ENCODE data around the gene DICER1.

DICER1 gene

DNA sequence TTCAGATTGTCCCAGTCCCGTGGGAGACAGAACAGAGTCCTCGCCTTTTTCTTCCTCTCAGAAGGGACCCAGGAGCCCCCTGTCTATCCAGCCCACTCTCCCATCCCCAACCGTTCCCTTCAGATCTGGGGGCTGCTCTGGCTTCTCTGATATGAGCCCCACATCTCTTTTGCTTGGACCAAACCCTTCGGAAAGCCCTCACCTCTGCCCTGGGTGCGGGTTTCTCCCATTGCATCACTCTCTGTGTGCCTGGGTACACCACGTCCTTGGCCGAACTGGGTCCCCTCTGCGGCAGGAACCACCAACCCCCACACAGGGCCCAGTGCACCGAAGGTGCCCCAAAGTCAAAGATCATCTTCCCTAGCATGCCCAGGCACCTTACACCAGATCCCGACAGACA lies 87.8 kb downstream of the DICER1 start:
- in situ Hi-C loops (cut with MboI; ENCODE audit: low pct_unique_long_range_greater_than_20kb, low sequenced_read_pairs) = no loop called here
- no peak for DNase-seq

DNA sequence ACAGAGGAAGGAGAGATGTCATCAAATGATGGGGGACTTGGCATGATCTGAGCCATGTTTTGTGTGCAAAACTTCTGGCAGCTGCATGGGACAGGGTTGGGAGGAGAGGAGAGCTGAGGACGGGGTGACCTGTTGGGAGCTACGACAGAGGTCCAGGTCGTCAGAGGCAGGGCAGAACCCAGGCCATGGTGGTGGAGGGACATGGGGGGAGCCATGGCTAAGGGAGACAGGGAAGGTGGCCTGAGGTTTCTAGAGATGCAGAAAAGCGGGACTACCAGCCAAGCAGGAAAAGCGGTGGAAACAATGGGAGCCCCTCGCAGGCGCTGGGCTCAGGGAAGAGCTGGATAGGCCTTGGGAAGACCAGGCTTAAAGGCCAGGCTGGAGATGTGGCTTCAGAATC lies 88.3 kb downstream of the DICER1 start:
- DNase-seq = no peak
- in situ Hi-C loops (cut with MboI; ENCODE audit: low pct_unique_long_range_greater_than_20kb, low sequenced_read_pairs) = no loop called here

DNA sequence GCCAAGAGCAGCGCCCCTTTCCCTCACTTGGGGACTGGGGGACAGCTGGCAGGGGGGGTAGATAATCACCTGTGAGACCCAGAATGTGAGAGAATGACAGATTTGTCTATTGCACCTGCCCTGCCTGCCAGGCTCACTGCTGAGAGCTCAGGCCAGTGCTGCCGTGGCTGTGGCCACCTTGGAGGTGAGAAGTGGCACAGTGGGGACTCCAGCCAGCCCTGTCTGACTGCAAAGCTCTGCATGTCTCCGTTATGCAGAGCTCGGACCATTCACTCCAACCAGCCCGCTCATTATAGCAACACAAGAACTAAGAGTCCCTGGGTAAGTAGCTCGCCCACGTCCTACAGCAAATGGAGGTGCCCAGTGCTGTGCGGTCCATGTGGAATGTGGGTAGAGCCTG lies 88.8 kb downstream of the DICER1 start:
- in situ Hi-C loops (cut with MboI; ENCODE audit: low pct_unique_long_range_greater_than_20kb, low sequenced_read_pairs) = no loop called here

DNA sequence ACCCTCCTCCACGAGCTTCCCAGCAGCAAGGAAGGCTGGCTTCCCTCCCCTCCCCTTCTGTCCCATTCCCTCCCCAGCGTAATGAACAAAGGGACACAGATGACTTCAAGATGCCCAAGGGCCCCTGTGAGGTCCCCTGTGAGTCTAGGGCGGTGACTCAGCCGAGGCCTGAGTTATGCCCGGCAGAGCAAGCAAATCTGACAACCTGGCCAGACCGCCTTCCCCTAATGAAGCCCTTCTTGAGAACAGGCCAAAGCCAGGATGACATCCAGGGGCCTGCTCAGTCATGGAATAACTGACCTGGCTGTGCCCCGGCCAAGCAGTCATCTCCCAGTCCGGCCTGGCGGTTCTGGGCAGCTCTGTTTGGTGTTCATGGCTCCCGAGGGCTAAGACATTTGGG lies 89.2 kb downstream of the DICER1 start:
- in situ Hi-C loops (cut with MboI; ENCODE audit: low pct_unique_long_range_greater_than_20kb, low sequenced_read_pairs) = no loop called here
- DNase-seq = no peak

More for the DNA sequence above, 88.8 kb downstream of the DICER1 start:
- DNase-seq = no peak

DNA sequence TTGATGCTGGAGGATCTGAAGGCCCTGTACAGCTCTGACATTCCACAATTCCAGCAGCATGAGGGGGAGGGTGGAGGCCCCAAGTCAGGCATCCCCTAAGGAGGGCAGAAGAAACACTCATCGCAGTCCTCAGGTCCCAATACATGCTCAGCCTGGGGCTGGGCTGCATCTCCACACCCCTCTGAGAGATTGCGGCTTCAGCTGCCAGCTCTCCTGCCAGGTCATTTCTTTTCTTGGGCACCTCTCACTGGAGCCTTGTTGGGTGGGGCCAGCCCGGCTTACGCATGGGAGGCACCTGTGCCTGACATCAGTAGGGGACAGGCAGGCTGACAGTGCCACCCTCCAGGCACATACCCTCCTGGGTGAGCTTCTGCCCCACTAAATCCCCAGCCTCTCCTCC lies 89.8 kb downstream of the DICER1 start:
- in situ Hi-C loops (cut with MboI; ENCODE audit: low pct_unique_long_range_greater_than_20kb, low sequenced_read_pairs) = no loop called here
- DNase-seq = no peak

DNA sequence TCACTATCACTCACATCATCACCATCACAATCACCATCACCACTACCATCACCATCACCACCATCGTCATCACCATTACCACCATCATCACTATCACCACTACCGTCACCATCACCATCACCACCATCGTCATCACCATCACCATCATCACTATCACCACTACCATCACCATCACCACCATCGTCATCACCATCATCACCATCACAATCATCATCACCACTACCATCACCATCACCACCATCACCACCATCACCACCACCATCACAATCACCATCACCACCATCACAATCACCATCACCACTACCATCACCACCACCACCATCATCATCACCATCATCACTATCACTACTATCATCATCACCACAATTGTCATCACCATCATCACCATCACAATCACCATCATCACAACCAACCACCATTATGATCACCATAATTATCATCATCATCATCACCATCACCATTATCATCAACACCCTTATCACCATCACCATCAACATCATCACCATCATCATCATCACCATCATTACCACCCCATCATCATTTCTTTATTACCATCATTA lies 90.8 kb downstream of the DICER1 start:
- no peak for DNase-seq
- in situ Hi-C loops (cut with MboI; ENCODE audit: low pct_unique_long_range_greater_than_20kb, low sequenced_read_pairs) = no loop called here

DNA sequence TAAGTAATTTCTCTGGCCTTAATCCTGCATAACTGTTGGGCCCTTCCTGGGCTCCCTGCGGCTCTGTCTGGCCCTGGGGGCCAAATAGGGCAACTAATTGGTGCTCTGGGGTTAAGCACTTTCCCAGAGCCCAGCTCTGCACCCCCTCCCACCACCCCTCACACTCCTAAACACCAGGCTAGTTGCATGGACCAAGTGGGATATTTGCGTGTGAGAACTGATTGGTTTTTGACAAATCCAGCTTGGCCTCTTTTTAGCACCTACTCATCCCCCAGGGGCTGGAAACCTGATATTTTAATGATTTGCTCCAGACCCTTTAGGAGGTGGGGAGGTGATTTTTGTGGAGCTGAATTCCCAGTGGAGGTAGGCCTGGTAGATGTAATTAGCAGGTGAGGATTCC lies 91.9 kb downstream of the DICER1 start:
- no peak for DNase-seq
- in situ Hi-C loops (cut with MboI; ENCODE audit: low pct_unique_long_range_greater_than_20kb, low sequenced_read_pairs) = no loop called here

DNA sequence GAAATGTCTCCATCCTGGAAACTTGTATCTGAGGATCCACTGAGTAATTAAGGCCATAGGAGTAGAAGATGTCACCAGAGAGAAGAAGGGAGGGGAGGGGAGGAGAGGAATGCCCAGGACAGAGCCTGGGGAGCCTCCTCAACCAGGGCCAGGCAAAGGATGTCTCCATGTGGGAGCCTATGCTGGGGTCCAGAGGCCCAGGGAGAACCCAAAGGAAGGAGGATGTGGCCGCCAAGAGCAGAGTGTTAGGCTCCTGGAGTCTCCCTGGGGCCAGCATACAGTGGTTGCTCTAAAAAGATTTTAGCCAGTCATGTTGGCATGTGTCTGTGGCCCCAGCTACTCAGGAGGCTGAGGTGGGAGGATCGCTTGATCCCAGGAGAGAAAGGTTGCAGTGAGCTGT lies 92.6 kb downstream of the DICER1 start:
- no peak for DNase-seq
- in situ Hi-C loops (cut with MboI; ENCODE audit: low pct_unique_long_range_greater_than_20kb, low sequenced_read_pairs) = no loop called here

DNA sequence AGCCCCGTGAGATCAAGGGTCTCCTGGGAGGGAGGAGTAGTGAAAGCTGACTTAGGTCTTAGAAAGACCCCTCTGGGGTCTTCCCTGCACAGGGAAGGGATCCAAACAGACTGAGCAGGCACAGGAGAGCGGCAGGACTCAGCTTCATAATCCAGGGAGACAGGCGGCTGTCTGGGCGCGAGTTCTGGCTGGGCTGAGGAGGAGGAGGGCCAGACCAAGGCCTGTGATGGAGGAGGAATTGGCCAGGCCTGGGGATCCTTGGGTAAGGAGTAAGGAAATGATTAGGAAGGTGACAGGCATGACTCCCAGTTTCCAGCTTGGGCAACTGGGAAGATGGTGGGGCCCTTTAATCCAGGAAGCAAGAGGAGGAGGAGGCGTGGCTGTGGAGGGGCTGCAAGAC lies 93.1 kb downstream of the DICER1 start:
- DNase-seq = no peak
- in situ Hi-C loops (cut with MboI; ENCODE audit: low pct_unique_long_range_greater_than_20kb, low sequenced_read_pairs) = no loop called here

DNA sequence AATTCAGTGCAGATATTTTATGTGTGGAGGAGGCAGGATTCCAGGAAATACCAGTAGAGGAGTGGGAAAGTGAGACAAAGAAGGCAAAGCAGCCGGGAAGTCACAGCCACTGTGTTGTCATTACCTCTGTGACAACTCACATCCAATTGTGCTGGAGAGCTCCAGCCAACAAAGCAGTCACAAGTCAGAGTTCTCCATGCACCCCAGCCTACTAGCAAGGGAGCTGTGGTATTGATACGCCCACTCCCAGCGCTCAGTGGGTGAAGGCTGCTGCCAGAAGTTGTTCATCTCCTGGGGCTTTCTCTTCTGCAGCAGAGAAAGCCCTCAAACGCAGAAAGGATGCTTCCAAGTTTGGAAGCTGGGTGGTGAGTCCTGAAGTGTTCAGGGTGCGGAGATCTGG lies 93.9 kb downstream of the DICER1 start:
- in situ Hi-C loops (cut with MboI; ENCODE audit: low pct_unique_long_range_greater_than_20kb, low sequenced_read_pairs) = no loop called here
- no peak for DNase-seq

DNA sequence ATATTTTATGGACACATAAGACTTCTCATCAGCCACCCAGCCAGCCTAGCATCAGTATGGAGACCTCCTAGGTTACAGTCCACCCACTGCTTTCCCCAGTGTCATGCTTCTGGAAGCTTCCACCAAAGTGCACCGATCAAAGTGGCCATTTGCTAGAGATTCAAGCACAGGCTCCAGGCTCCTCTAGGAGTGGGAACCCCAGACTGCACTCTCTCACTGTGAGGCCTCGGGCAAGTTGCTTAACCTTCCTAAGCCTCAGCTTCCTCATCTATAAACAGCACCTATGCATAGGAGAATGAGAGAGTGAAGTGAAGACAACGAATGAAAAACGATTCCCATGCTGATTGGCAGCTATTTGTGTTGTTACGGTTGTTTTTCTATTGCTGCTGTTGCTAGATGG lies 94.4 kb downstream of the DICER1 start:
- no peak for DNase-seq
- in situ Hi-C loops (cut with MboI; ENCODE audit: low pct_unique_long_range_greater_than_20kb, low sequenced_read_pairs) = no loop called here

DNA sequence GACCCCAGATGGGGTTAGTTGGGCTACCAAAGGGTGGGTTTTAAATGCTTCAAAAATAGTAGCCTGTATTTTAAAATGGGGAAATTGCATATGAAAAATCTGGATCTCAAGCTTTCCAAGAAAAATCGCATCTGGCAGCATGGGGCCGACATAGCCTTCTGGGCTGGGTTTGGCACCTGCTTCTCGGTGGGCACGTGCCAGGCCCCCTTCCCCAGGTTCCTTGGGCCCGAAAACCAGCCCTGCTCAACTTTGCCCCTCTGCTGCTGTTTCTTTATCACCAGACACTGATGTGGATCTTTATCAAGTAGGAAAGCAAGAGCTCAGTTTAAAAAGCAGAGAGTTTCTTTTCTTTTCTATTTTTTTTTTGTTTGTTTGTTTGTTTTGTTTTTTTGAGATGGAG lies 95.1 kb downstream of the DICER1 start:
- in situ Hi-C loops (cut with MboI; ENCODE audit: low pct_unique_long_range_greater_than_20kb, low sequenced_read_pairs) = no loop called here
- DNase-seq = no peak

DNA sequence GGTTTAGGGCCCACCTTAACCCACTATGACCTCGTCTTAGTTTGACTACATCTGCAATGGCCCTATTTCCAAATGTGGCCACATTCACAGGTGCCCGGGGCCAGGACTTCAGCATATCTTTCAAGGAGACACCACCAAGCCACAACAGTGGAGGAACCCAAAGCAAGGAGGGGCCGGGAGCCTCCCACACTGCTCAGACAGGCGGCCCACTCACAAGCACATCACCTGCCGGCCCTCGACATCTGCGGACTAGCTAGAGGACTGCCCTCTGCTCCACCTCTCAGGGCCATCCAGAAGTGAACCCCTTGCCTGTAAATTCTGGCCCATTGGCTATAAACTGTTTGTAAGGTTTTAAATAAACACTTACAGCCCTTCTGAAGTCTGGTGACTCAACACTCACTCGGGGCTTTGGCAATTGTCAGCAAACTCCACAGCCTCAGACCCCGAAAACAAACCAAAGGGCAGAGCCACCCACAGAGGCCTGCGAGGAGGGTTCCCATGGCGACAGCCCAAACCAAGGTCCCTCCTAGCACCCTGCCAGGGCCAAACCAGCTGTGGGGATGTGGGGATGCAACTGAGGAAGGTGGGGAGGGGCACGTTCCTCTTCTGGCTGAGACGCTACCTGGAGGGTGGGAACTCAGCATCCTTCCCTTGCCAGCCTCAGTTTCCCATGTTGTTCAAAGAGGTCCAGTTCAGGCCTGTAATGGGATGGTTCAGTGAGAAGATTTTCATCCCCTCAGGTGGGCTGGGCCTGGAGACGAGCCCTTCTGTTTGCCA lies 95.8 kb downstream of the DICER1 start:
- in situ Hi-C loops (cut with MboI; ENCODE audit: low pct_unique_long_range_greater_than_20kb, low sequenced_read_pairs) = no loop called here
- DNase-seq = no peak

DNA sequence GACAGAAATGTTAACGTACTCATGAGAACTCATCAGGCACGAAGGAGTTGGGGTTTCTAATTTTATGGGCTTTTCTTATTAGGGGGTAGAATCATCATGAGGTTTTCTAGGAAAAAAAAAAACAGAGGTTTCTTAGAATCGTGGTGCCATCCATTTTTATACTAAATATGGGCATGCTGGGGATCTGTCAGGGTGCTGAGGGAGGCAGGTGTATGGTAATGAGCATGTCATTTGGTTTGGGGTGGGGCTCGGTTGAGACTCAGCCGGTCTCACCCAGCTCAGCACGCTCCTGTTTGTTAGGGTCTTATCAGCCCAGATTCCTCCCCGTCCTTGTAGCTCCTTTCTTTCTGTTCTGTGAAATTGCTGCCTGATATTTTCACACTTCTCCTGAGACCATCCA lies 98.2 kb downstream of the DICER1 start:
- in situ Hi-C loops (cut with MboI; ENCODE audit: low pct_unique_long_range_greater_than_20kb, low sequenced_read_pairs) = no loop called here
- DNase-seq = no peak

DNA sequence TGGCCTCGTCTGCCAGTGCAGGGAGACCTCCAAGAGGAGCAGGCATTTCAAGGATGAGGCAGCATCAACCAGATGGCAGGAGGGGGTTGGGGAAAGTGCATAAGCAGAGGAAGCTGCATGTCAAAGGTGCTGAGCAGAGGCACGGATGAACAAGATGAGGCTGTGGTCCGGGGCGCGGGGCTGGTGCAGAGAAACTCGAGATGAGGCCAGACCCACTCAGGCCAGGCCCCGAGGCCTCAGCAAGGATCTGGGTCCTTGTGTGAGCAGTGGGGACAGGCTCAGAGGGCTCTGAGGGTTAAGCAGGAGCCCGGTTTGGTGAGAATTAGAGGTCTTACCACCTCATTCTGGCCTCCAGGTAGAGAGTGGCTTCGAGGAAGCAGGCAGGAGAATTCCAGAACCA lies 98.8 kb downstream of the DICER1 start:
- no peak for DNase-seq
- in situ Hi-C loops (cut with MboI; ENCODE audit: low pct_unique_long_range_greater_than_20kb, low sequenced_read_pairs) = no loop called here

DNA sequence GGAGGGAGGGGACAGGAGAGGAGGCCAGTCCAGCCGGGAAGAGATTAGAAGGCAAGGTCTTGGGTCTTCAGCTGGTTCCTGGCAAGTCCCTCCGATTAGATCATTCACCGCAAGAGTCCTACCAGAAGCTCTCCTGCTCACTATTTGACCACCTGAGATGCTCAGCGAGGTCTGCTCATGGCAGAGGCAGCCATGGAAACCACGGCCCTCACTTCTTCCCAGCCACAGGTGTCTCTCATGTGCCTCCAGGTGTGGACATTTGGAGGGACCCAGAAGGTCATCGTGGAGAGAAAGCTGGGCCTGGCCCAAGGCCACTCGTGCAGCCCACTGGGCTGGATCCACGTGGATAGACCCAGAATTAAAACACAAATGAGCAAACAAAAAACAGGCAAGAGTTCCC lies 99.5 kb downstream of the DICER1 start:
- in situ Hi-C loops (cut with MboI; ENCODE audit: low pct_unique_long_range_greater_than_20kb, low sequenced_read_pairs) = no loop called here
- no peak for DNase-seq

DNA sequence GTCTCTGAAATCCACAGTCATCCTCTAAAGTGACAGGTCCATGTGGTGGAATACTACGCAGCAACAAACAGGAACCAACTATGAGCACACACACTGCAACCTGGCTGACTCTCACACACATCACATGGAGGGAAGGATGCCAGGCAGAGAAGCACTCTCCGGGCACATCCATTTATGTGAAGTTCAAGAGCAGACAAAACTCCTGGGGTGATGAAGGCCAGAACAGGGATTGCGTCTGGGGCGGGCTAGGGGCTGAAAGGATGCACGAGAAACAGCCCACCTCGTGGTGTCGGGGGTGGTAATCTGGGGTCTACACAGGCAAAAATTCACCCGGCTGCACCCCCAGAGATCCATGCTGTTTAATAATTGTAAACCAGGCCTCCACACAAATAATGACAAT lies 100.2 kb downstream of the DICER1 start:
- DNase-seq = no peak
- in situ Hi-C loops (cut with MboI; ENCODE audit: low pct_unique_long_range_greater_than_20kb, low sequenced_read_pairs) = no loop called here

DNA sequence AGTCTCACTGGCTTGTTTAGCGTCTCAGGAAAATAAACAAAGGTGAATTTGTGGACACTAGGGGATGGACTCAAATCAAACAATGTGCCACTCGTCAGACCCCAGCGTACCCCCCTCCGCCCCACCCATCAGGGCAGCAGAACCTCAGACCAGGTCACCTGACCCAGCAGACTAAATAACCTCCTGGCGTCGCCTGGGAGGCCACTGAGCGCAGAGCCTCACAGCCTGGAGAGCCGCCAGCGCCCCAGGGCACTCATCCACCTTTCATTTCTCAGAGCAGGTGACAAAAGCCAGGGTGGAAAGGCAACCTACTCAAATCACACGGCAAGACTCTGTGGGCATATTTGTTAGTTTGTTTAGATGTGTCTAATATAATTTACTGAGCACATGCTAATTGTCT lies 100.9 kb downstream of the DICER1 start:
- in situ Hi-C loops (cut with MboI; ENCODE audit: low pct_unique_long_range_greater_than_20kb, low sequenced_read_pairs) = no loop called here
- no peak for DNase-seq

DNA sequence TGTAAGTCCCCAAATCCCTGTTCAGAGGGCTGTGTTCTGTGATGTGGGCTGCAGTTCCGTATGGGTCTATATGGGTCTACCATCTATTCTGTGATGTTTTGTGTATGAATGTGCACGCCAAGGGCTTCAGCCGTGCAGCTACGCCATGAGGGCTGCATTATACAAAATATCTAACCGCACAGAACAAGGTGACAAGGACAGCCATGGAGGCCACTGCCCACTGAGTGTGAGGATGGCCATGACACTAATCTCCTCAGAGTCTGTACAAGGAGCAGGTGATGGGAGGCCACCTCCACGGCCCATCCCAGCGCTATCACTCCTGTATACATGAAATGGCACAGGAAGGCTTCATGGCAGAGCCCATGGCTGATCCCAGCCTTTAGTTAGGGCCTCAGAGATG lies 102.0 kb downstream of the DICER1 start:
- DNase-seq = no peak
- in situ Hi-C loops (cut with MboI; ENCODE audit: low pct_unique_long_range_greater_than_20kb, low sequenced_read_pairs) = no loop called here

DNA sequence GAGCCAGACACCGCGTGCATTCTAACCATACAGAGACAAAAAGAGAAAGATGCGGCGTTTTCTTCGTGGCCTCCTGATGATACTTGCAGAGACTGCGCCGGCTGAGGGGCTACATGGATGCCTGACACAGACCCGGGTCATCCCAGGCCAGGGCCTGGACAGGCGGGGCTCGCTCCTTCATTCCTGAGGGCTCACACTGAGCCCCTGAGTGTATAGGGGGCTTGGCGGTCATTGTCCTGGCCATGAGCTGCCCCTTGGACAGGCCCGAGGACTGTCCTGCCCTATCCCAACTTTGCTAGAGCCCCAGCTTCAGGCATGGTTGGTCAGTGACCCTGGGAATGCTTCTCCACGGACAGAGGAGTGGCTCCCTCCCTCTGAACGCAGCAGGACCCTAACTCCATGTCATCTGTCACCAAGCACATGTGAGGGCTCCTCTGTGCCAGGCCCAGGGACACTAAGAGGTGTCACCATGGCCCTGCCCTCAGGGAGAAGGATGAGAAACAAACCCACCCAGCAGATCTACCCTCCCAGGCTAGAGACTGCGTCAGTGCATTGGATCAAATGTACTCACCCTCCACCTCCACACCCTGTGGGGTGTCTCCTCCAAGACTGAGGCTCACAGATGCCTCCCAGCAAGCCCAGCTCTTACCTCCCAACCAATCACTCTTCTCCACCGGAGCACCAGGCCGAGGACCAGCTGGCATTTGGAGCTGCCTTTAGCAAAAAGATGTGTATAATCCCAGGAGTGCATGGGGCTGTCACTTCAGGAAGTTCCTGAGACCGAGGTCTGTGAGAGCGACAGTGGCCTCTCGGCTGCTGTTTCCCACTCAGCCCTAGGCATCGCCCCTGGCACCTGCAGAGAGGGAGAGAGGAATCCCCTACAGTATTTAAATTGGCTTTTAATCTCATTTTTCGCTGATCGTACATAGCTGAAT lies 102.7 kb downstream of the DICER1 start:
- DNase-seq = no peak
- in situ Hi-C loops (cut with MboI; ENCODE audit: low pct_unique_long_range_greater_than_20kb, low sequenced_read_pairs) = no loop called here
